A549 (cell line): ENCODE results near the gene NID1. TPM values are rescaled to one million over a fixed set of nuclear protein-coding genes. Genes with fewer than 3 reads are reported as not detected.

Source experiments
- ATAC-seq, 2 experiments: fragments of 200-7000 bp in 1 of 2; fragments of >200 bp in 1 of 2; cut with Nextera tagmentation in 1 of 2; cut with Tn5 transposase in 1 of 2; 3 replicates each; pipeline versions ENCODE4 v1.8.0 to v1.9.1; 2018 to 2020; ENCODE audit warnings: mild to moderate bottlenecking in 1 of 2, moderate library complexity in 1 of 2
- CTCF ChIA-PET: fragments of 300-600 bp; sonication (Branson Sonifier 250); formaldehyde crosslinking; extraction: SDS; loops from one replicate; lab custom pipeline; 2021; ENCODE audit warnings: antibody characterized with exemption, inconsistent platforms; lab: Yijun Ruan, JAX
- POLR2A ChIA-PET: fragments of 350-600 bp; formaldehyde crosslinking; extraction: SDS; loops from one replicate; lab custom pipeline; 2021; ENCODE audit warnings: antibody characterized with exemption, inconsistent platforms; lab: Yijun Ruan, JAX
- DNase-seq, 2 experiments: peaks; one replicate each; pipeline versions ENCODE4 v3.0.0 to v3.0.0-alpha.2; 2011 to 2016; ENCODE audit warnings: low read depth in 1 of 2, low spot score in 1 of 2
- FAIRE-seq: peaks from 2 replicates; lab custom pipeline; 2011; peaks lifted over from hg19 to GRCh38; lab: Jason Lieb, UNC
- H3K27ac ChIP-seq, 2 experiments: fragments of >200 bp; sonication (Bioruptor Twin); formaldehyde crosslinking; 3 replicates each; pipeline ENCODE4 v1.5.1; 2016 to 2017
- H3K4me1 ChIP-seq: fragments of >200 bp; sonication (Bioruptor Twin); formaldehyde crosslinking; 3 replicates; pipeline ENCODE4 v1.6.1; 2016
- H3K4me2 ChIP-seq: fragments of >200 bp; sonication (Bioruptor Twin); formaldehyde crosslinking; 3 replicates; pipeline ENCODE4 v1.6.1; 2016
- H3K4me3 ChIP-seq: fragments of >200 bp; sonication (Bioruptor Twin); formaldehyde crosslinking; 3 replicates; pipeline ENCODE4 v1.5.1; 2016
- H3K9me3 ChIP-seq: fragments of >200 bp; sonication (Bioruptor Twin); formaldehyde crosslinking; 3 replicates; pipeline ENCODE4 v1.6.1; 2016
- BHLHE40 ChIP-seq: IDR thresholded peaks from 2 replicates; pipeline ENCODE4 v1.6.1; 2012; ENCODE audit warnings: low read depth, low read length, inconsistent platforms
- CTCF ChIP-seq: fragments of >200 bp; sonication (Bioruptor Twin); formaldehyde crosslinking; IDR thresholded peaks from 3 replicates; pipeline ENCODE4 v1.5.1; 2016
- EHMT2 ChIP-seq: fragments of 200-600 bp; sonication (generic); IDR thresholded peaks from 2 replicates; pipeline ENCODE4 v1.6.1; 2016; ENCODE audit warnings: antibody characterized with exemption, low read depth, mild to moderate bottlenecking, moderate library complexity
- FOSL2 ChIP-seq, 2 experiments: fragments of 450-650 bp in 1 of 2; fragments of >200 bp in 1 of 2; sonication (Bioruptor Twin) in 1 of 2; formaldehyde crosslinking; IDR thresholded peaks; 2 replicates each; pipeline versions ENCODE4 v1.5.0 to v1.6.1; 2016 to 2020; ENCODE audit warnings: mild to moderate bottlenecking in 1 of 2, moderate library complexity in 1 of 2
- FOXS1 ChIP-seq: fragments of 250-450 bp; sonication (Bioruptor Pico); IDR thresholded peaks from 2 replicates; pipeline ENCODE4 v1.5.0; 2020; ENCODE audit warnings: mild to moderate bottlenecking, moderate library complexity
- HMGXB4 ChIP-seq: fragments of 250-450 bp; sonication (Bioruptor Pico); IDR thresholded peaks from 2 replicates; pipeline ENCODE4 v1.5.0; 2021; ENCODE audit warnings: mild to moderate bottlenecking, moderate library complexity, borderline replicate concordance
- HOXA7 ChIP-seq: fragments of 250-450 bp; sonication (Bioruptor Pico); IDR thresholded peaks from 2 replicates; pipeline ENCODE4 v1.5.0; 2020; ENCODE audit warnings: mild to moderate bottlenecking, moderate library complexity
- HOXB13 ChIP-seq: fragments of 250-450 bp; sonication (Bioruptor Pico); IDR thresholded peaks from 2 replicates; pipeline ENCODE4 v1.5.0; 2020; ENCODE audit warnings: low read depth, mild to moderate bottlenecking, moderate library complexity
- HOXB5 ChIP-seq: fragments of 250-450 bp; sonication (Bioruptor Pico); IDR thresholded peaks from 2 replicates; pipeline ENCODE4 v1.5.0; 2020; ENCODE audit warnings: mild to moderate bottlenecking, moderate library complexity
- JUN ChIP-seq, 2 experiments: fragments of >200 bp; sonication (Bioruptor Twin); formaldehyde crosslinking; IDR thresholded peaks; 2 replicates in 1 of 2; 3 replicates in 1 of 2; pipeline ENCODE4 v1.6.1; 2016 to 2017
- MAFK ChIP-seq: fragments of 450-650 bp; IDR thresholded peaks from 2 replicates; pipeline ENCODE4 v1.6.1; 2014; ENCODE audit not compliant: partially characterized antibody
- MAX ChIP-seq: IDR thresholded peaks from 2 replicates; pipeline ENCODE4 v1.6.1; 2012
- MYC ChIP-seq: IDR thresholded peaks from 2 replicates; pipeline ENCODE4 v1.6.1; 2012; ENCODE audit warnings: mild to moderate bottlenecking, inconsistent platforms, low read length, improper control_type of control experiment, borderline replicate concordance
- POLR2A ChIP-seq: IDR thresholded peaks from 2 replicates; pipeline ENCODE4 v1.6.1; 2012; ENCODE audit warnings: mild to moderate bottlenecking, low read length
- RAD21 ChIP-seq, 2 experiments: fragments of >200 bp in 1 of 2; sonication (Bioruptor Twin) in 1 of 2; formaldehyde crosslinking in 1 of 2; IDR thresholded peaks in 1 of 2; conservative IDR thresholded peaks in 1 of 2; 2 replicates in 1 of 2; 3 replicates in 1 of 2; pipeline ENCODE4 v1.6.1; 2012 to 2018; ENCODE audit warnings: inconsistent platforms in 1 of 2
- REST ChIP-seq: fragments of 200-600 bp; sonication (generic); IDR thresholded peaks from 2 replicates; pipeline ENCODE4 v1.6.1; 2016; ENCODE audit warnings: antibody characterized with exemption, mild to moderate bottlenecking, moderate library complexity
- SMC3 ChIP-seq: fragments of >200 bp; sonication (Bioruptor Twin); formaldehyde crosslinking; IDR thresholded peaks from 3 replicates; pipeline ENCODE4 v1.6.1; 2018; ENCODE audit warnings: inconsistent platforms
- TP53 ChIP-seq: fragments of 250-450 bp; sonication (Bioruptor Pico); IDR thresholded peaks from 2 replicates; pipeline ENCODE4 v1.5.0; 2021; ENCODE audit warnings: mild to moderate bottlenecking, moderate library complexity
- USF2 ChIP-seq: fragments of 450-650 bp; IDR thresholded peaks from 2 replicates; pipeline ENCODE4 v1.6.1; 2014; ENCODE audit warnings: antibody characterized with exemption
- ZC3H11A ChIP-seq: fragments of 450-650 bp; IDR thresholded peaks from 2 replicates; pipeline ENCODE4 v1.6.1; 2014; ENCODE audit warnings: antibody characterized with exemption, mild to moderate bottlenecking
- ZNF302 ChIP-seq: fragments of 250-450 bp; sonication (Bioruptor Pico); IDR thresholded peaks from 2 replicates; pipeline ENCODE4 v1.9.0; 2021; ENCODE audit warnings: inconsistent platforms, mild to moderate bottlenecking, moderate library complexity
- WGBS: methylation state at CpG from one replicate; pipeline ENCODE4 v1.1.6; 2017; ENCODE audit errors: missing lambda C conversion rate; 5-methylcytosine and 5-hydroxymethylcytosine counted together
- polyA plus RNA-seq, 4 experiments: library from polyadenylated mRNA; depleted of rRNA in 3 of 4; stranded (reverse); fragments of >200 nt; fragmentation: RNase III in 1 of 4; extraction: RNeasy Plus Mini Kit Qiagen cat#74134 plus additional on column Dnase treatment in 1 of 4; gene quantifications; 2 replicates in 3 of 4; 3 replicates in 1 of 4; pipeline ENCODE4 v1.2.3, GENCODE V29; 2011 to 2017

Gene NID1
- polyA plus RNA-seq, 2 of the 4 experiments (the other 2 are of a cell fraction): 6.8 to 10.5 TPM

- 73% methylated on average over 5 of the region's 5 CpGs for WGBS
- Histone ChIP-seq H3K9me3 (no peaks in the 10 kb centered on the region), H3K4me3 (no peak overlapping the region; the same call in 2 of the 3 replicates), H3K4me2 (peak overlapping the region; percentile 87), H3K4me1 (peaks cover 13% of the 10 kb centered on the region), H3K27ac (peak overlapping the region; percentile 69 to 82)
- no peak for DNase-seq
- no peak for TF ChIP-seq BHLHE40
- no peak for TF ChIP-seq HMGXB4
- TF ChIP-seq HOXB5 (CRISPR knock-in tag): no peak
- no peak for TF ChIP-seq REST
- TF ChIP-seq POLR2A: no peak
- ChIA-PET POLR2A (interaction anchor here (1.2 to 2.3 kb wide), 6 partner anchors 27 to 467 kb away, joined by 3 to 19 read pairs (median 8); partner anchors contain the start of genes B3GALNT2 and LYST), CTCF (interaction anchor here (0.6 to 9.1 kb wide), 80 partner anchors 9 to 865 kb away, joined by 3 to 160 read pairs (median 6); partner anchors contain the start of genes B3GALNT2, LYST and NID1)
- ATAC-seq: peak in 1 of 2 experiments; percentile 36; a peak in 3 of 6 replicates
- FAIRE-seq: no peak
These were observed 92.6 kb downstream of the NID1 start for GRCh38 chr1:235972311-235972689.

- ATAC-seq (peak; percentile 97 to 99), DNase-seq (peak; percentile 88), FAIRE-seq (no peak)
- peak overlapping the region; percentile 69 to 82 for H3K27ac ChIP-seq
- H3K4me1 ChIP-seq: peaks cover 13% of the 10 kb centered on the region
- POLR2A ChIA-PET: interaction anchor here (1.2 to 2.3 kb wide), 6 partner anchors 28 to 467 kb away, joined by 3 to 19 read pairs (median 8); partner anchors contain the start of genes B3GALNT2 and LYST
- CTCF ChIA-PET: interaction anchor here (0.6 to 9.1 kb wide), 96 partner anchors 10 to 864 kb away, joined by 3 to 160 read pairs (median 6); partner anchors contain the start of genes B3GALNT2, LYST and NID1
- WGBS: 27% methylated on average over 29 of the region's 29 CpGs
- H3K4me2 ChIP-seq: peak overlapping the region; percentile 87
- no peaks in the 10 kb centered on the region for H3K9me3 ChIP-seq
- peak overlapping the region; percentile 25; the same call in 2 of the 3 replicates for H3K4me3 ChIP-seq
- TF ChIP-seq ZC3H11A (no peak), JUN (IDR thresholded peaks at IDR 0.05) (no peak), MAFK (no peak), MYC (no peak), HOXA7 (no peak), TP53 (CRISPR knock-in tag) (no peak), USF2 (0 out of 2 replicates have a peak, but pooled peaks have one; percentile 47), BHLHE40 (no peak), MAX (peak; percentile 58; the same call in 1 of the 2 replicates), CTCF (peak; percentile 91), HOXB13 (no peak), FOXS1 (CRISPR knock-in tag) (0 out of 2 replicates have a peak, but pooled peaks have one; percentile 7), SMC3 (peak; percentile 95), EHMT2 (no peak), RAD21 (conservative IDR thresholded peaks at IDR 0.05 in 1 of 2, IDR thresholded peaks at IDR 0.05 in 1 of 2) (peak; percentile 96 to 98), ZNF302 (CRISPR knock-in tag) (no peak), FOSL2 (IDR thresholded peaks at IDR 0.05) (no peak), FOSL2 (CRISPR knock-in tag; IDR thresholded peaks at IDR 0.05) (0 out of 2 replicates have a peak, but pooled peaks have one; percentile 30)
These were observed 93.1 kb downstream of the NID1 start for GRCh38 chr1:235971571-235972310.
